Hypothalamus (tissue), 51 donors: ENCODE measurements around the gene ALLC.

Source experiments
- DNase-seq, 51 donors: peaks; one replicate each; lab custom pipeline; 2025; lab: John Stamatoyannopoulos, UW

The ALLC gene

GRCh38 chr2:3741867-3742602 lies 84.0 kb downstream of the ALLC start:
- no peak for DNase-seq

DNA sequence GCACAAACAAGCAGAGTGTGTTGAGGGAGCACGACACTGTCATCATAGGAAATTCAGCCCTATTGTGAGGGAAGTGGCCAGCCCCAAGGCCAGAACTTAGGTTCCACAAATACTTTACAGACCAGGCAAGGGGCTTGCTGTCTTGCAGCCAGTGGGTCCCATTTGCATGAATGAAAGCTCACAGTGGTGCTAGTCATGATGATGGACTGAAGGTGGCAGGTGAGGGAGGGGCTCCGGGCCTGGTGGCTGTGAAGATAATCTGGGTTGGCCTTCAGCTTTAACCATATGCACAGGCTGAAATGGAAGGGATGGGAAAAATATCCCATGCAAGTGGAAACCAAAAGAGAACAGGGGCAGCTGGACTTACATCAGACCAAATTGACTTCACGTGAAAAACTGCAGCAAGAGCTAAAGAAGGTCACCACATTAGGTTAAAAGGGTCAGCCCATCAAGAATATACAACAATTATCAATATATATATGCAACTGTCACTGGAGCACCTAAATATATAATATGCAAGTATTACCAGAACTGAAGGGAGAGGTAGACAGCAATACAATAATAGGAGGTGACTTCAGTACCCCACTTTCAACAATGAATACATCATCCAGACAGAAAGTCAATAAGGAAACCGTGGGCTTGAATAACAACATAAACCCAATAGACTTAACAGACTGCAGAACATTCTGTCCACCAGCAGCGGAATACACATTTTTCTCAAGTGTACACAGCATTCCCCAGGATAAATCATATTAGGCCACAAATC lies 84.9 kb downstream of the ALLC start:
- DNase-seq, result no peak

- no peak for DNase-seq
Observed at GRCh38 chr2:3743951-3744555, 86.1 kb downstream of the ALLC start.

- DNase-seq, result no peak
Observed at GRCh38 chr2:3745920-3746319, 87.9 kb downstream of the ALLC start.

DNA sequence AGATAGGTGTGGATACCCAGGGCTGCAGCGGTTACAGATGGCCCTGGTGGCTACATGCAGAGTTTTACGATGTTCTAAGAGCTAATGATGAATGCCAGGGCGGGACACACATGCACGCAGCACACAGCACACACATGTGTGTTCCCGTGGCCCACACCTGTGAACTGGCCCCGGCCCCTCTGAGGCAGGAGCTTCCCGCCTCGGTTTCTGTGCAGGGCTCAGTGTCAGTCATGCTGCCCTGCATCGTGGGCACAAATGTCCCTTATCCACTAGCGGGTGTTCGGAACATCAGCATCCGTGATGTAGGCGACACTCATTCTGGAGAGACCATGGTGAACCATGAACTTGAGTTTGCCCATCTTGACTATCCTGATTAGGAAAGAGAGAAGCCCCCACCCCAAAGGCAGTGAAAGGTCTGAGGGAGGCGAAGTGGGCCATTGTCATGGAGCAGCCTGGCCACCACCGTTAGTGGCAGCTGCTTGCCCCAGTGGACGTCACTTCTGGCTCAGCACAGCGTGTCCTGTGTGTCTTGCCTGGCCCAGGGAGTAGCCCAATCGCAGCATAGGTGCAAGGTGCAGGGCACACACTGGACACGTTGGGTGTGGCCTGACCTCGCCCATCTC lies 89.1 kb downstream of the ALLC start:
- no peak for DNase-seq

GRCh38 chr2:3747826-3748225 lies 89.8 kb downstream of the ALLC start:
- no peak for DNase-seq

DNA sequence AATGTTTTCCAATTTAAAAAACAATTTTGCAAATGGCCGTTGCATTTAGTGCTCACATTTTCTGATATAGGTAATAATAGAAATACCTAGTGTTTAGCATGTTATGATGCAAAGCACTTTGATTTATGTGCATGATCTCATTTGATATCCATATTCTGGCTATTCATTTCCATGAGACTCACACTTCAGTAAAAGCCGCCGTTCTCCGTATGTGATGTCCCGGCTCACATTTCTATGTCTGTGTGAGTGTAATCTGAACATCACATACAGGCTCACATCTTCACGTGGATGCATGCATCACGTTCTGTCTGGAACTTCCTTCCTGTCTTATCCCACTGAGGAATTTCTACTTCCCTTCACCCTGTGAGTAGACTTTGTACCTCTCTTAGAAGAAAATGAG lies 91.2 kb downstream of the ALLC start:
- no peak for DNase-seq

DNA sequence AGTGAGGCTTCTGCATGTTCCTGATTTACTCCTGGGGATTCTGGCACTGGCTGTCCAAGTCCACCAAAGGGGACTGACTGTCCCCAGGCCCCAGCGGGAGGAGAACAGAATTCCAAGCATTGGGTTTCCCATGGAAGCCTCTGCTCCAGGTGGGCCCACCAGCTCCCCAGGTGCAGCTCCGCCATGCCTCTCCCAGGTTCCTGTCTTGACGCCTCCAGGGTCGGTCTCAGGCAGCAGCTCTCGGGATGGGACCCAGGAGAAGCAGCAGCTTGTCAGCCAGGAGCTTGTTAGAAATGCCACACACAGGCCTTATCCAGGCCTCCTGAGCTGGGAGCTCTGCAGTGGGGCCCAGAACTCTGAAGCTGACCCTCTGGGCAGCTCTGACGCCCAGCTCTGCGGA lies 93.3 kb downstream of the ALLC start:
- no peak for DNase-seq

DNA sequence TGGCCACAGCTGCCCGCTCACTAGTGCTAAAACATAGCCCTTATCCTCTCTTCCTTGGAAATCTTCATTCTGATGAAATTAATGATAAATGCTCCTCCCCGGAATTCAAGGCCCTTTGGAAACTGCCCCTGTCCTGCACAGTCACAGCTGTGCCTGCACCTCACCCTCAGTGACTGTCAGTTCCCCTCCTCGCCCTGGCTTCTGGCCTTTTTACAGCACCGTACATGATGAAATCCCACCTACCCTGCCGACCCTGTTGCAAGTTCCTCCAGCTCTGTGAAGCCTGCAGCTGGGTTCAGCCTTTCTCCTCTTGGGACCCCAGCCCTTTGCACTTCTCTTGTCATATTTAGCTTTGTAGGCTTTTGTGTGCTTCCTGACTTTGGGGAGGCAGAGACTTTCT lies 93.8 kb downstream of the ALLC start:
- DNase-seq, result no peak
